GM13976 (cell line): ENCODE measurements around the gene CNTNAP2.
"Not testable (repeated sequence)": the region's sequence is repeated elsewhere in the genome, so short reads cannot be mapped to it uniquely, and the experiment has no call there.

Experiments
- DNase-seq: peaks from one replicate; pipeline ENCODE4 v3.0.0; 2012; ENCODE audit warnings: low spot score
- in situ Hi-C: fragments of 300-500 bp; cut with MboI; formaldehyde crosslinking; loops from one replicate; pipeline ENCODE4 v1.12.0; 2022; ENCODE audit warnings: low sequenced_read_pairs, mixed read lengths, inconsistent platforms; ENCODE audit not compliant: unreplicated experiment
- TF ChIP-seq, protein P1 (sequence below): IDR thresholded peaks from 2 replicates; pipeline ENCODE4 v1.5.1; 2012; ENCODE audit warnings: borderline replicate concordance, mild to moderate bottlenecking; ENCODE audit not compliant: insufficient read depth; ENCODE audit errors: extremely low read depth, missing control alignments, control extremely low read depth

Gene CNTNAP2

GRCh38 chr7:148437043-148437442, 2320.4 kb downstream of the CNTNAP2 start:
- TF ChIP-seq, protein P1, sequence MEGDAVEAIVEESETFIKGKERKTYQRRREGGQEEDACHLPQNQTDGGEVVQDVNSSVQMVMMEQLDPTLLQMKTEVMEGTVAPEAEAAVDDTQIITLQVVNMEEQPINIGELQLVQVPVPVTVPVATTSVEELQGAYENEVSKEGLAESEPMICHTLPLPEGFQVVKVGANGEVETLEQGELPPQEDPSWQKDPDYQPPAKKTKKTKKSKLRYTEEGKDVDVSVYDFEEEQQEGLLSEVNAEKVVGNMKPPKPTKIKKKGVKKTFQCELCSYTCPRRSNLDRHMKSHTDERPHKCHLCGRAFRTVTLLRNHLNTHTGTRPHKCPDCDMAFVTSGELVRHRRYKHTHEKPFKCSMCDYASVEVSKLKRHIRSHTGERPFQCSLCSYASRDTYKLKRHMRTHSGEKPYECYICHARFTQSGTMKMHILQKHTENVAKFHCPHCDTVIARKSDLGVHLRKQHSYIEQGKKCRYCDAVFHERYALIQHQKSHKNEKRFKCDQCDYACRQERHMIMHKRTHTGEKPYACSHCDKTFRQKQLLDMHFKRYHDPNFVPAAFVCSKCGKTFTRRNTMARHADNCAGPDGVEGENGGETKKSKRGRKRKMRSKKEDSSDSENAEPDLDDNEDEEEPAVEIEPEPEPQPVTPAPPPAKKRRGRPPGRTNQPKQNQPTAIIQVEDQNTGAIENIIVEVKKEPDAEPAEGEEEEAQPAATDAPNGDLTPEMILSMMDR, result no peak
- in situ Hi-C loops, result no loop called here
- no peak for DNase-seq

DNA sequence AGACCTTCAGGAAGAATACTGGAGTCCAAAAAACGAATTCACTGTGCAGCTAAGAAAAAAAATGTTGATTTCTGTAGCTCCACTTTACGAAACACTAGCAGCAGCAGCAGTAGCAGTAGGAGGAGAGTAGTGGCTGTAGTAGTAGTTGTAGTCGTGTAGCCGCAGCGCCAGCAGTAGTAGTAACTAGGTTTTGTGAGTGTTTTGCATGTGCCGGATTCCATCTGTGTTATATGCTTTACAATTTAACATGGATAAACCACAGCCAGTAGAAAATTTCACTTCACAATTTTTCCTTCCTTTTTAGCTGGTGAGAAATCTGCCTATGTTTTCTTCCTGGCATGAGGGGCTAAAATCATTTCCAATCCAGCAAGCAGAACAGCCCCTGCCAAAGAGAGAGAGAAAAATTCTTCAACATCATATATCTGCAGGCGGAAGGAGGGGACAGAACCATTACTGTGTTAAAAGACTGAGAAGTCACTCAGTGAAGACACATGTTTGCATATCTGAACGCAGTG, 2325.6 kb downstream of the CNTNAP2 start:
- in situ Hi-C loops, result no loop called here
- TF ChIP-seq, protein P1, result no peak
- DNase-seq, result no peak

DNA sequence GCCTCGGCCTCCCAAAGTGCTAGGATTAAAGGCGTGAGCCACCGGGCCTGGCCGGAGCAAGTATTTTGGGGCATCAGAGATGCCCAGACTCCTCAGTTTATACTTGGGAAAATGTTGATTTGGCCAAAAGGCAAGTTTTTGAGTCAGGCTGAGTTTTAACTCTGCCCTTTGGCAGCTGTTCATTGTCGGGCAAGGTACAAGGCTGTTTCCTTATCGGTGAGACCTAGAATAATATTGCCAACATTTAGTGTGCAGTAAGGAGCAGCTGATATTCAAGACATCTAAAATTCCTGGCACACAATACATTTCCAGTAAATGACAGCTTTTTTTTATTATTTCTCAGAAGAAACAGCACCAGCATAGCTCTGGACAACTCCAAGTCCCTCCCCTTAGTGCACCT, 2326.3 kb downstream of the CNTNAP2 start:
- DNase-seq, result no peak
- TF ChIP-seq, protein P1, result no peak
- in situ Hi-C loops, result no loop called here

- no peak for DNase-seq
- TF ChIP-seq, protein P1, result no peak
- in situ Hi-C loops, result no loop called here
These were observed 2328.9 kb downstream of the CNTNAP2 start for GRCh38 chr7:148445260-148446044.

GRCh38 chr7:148447221-148447849, 2330.7 kb downstream of the CNTNAP2 start:
- in situ Hi-C loops, result no loop called here
- peak; percentile 46 for DNase-seq
- TF ChIP-seq, protein P1, result no peak

DNA sequence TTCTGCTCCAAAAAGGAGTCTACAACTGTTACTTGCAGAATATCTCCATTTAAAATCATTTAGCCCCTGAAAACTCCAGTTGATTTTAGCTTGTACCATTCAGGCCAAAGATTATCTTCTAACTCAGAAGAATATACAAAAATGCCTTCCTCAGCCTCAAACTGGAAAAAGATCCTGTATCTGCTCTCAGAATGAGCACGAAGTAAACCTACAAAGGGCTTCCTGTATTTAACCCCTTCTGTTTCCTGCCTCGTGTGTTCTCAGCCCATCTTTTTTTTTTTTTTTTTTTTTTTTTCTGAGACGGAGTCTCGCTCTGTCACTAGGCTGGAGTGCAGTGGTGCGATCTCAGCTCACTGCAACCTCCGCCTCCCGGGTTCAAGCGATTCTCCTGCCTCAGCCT, 2334.9 kb downstream of the CNTNAP2 start:
- DNase-seq, in situ Hi-C loops: not testable (repeated sequence)

DNA sequence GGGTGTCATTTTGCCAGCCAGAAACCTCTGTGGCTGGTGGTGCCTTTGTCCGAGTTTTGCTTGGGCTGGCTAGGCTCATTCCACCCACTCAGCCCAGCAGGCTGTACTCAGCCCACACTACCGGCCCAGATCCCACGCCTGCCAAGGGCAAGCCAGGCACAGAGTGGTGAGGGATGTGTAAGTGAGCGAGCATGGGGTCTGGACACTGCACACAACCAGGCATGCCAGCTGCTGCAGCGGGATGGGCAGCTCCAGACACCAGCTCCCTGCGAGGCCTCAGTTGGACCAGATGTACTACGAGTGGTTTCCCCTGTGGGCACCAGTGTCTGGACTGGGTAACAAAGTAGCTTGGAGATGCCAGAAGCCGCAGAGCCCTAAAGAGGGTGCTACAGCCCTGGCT, 2339.8 kb downstream of the CNTNAP2 start:
- TF ChIP-seq, protein P1, result no peak
- in situ Hi-C loops, result no loop called here

More for the DNA sequence above, 2339.8 kb downstream of the CNTNAP2 start:
- no peak for DNase-seq
